Limb (tissue), 2 donors: ENCODE data around the gene STUB1.
A peak's percentile ranks its signal among the peaks of the same experiment; 100 is the strongest.

Experiments used
- DNase-seq, 2 donors: peaks; one replicate each; pipeline ENCODE4 v3.0.0-alpha.2; 2016; ENCODE audit errors: extremely low spot score in 2 of 2

Gene STUB1

DNA sequence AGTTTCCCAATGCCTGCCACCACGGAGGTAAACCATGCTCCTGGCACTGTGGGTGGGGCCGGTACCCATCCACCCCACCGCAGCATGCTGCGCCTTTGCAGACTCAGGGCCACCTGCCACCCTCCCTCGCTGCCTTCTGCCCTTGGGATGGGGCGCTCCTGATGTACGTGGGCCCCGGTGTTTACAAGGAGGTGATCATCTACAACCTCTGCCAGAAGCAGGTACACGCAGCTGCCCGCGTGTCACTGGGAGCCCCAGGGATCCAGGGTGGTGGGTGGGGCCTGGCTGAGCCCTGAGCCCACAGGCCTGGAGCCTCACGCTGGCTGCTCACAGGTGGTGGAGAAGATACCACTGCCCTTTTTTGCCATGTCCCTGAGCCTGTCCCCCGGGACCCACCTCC, 13.6 kb upstream of the STUB1 start:
- DNase-seq, result no peak

GRCh38 chr16:667113-667779, 13.0 kb upstream of the STUB1 start:
- no peak for DNase-seq

- peak; percentile 92 to 96 for DNase-seq
Observed at GRCh38 chr16:667780-668518, 12.3 kb upstream of the STUB1 start, which contains the start of gene RHOT2. Gene RHOT2, plus strand, starts transcription at chr16:668132. Its CDS starts 68 bp downstream, at chr16:668200.

- DNase-seq, result no peak
Observed at GRCh38 chr16:668519-669171, 11.6 kb upstream of the STUB1 start.

DNA sequence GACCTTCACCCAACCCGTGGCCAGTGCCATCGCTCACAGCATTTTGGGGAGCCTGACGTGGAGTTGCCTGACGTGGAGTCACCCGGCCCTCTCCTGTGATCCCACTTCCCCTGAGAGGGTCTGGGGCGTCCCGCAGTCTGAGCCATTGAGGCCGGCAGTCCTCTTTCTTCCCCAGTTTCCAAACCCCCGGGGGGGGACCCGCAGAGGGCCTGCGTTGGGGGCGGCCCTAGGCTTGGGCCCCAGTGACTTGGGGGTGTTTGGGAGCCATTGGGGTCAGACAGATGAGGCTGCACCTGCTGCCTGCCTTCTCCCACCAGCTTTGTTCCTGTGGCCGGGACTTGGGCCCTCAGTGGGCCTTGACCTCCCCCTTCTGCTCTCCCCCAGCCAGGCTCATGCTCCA, 10.5 kb upstream of the STUB1 start:
- no peak for DNase-seq

DNA sequence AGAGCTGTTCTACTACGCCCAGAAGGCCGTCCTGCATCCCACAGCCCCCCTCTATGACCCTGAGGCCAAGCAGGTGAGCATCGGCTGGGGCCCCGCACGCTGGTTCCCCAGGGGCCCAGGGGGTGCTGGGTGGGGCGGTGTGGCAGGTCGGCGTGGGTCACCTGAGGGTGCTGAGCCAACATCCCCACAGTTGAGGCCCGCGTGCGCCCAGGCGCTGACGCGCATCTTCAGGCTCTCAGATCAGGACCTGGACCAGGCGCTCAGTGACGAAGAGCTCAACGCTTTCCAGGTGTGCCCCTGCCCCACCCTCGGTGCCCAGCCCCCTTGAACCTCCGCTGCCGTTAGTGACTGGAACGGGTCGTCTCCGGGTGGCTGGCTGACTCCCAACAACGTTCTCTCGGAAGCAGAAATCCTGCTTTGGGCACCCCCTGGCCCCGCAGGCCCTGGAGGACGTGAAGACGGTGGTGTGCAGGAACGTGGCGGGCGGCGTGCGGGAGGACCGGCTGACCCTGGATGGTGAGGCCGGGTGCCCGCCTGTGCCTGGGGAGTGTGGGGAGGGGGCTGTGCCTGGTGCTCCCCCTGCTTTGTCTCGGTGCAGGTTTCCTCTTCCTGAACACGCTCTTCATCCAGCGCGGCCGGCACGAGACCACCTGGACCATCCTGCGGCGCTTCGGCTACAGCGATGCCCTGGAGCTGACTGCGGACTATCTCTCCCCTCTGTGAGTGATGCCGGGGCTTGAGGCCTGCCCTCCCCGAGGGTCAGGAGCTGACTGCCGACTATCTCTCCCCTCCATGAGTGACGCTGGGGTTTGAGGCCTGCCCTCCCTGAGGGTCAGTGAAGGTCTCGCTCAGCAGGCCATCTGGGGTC, 9.5 kb upstream of the STUB1 start:
- no peak for DNase-seq

- no peak for DNase-seq
Observed at GRCh38 chr16:671353-672131, 8.7 kb upstream of the STUB1 start.

GRCh38 chr16:672371-672770, 7.8 kb upstream of the STUB1 start:
- no peak for DNase-seq

- no peak for DNase-seq
Observed at GRCh38 chr16:672851-673250, 7.4 kb upstream of the STUB1 start.

DNA sequence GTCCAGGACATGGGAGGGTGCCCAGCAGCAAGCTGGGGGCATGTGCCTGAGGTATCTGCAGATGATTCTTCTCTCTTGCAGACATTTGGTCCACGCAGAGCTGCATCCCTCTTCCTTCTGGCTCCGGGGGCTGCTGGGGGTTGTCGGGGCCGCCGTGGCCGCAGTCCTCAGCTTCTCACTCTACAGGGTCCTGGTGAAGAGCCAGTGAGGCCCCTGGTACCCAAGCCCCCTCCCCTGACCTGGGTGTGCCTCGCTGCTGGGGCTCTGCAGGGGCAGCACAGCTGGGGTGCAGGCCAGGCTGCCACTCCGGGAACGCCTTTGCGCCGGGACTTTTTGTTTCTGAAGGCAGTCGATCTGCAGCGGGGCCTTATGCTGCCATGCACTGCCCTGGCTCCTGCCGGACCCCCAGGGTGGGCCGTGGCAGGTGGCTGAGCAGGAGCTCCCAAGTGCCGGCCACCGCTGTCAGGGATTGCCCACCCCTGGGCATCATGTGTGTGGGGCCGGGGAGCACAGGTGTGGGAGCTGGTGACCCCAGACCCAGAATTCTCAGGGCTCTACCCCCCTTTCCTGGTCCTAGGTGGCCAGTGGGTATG, 6.7 kb upstream of the STUB1 start:
- DNase-seq, result no peak

DNA sequence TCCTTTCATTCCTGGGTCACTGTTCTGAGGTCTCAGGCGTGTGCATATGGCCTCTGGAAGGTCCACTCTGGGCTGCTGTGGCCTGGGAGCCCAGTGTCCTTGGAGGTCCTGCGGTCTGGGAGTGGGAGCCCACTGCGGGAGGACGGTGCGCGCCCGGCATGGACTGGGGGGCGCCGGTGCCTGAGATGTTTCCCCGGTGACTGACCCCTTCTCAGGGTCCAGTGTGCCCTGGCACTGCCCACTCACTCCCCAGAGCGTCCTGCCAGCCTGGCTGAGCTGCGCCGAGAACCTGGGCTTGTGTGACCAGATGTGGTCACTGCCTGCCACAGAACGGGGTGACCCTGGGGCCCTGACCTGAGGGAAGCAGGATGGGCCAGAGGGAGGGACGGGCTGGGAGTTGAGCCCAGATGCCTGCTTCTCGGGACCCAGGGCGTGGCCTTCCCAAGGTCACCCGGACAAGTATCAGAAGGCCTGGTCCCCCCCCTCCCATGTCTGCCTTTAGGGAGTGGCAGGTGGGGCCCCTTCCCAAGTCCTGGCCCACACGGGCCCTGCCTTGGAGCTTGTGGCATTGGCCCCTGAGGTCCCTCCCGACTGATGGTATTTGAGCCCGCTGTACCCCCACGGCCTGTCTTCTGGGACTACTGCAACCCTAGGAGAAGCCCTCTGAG, 5.9 kb upstream of the STUB1 start:
- no peak for DNase-seq

- no peak for DNase-seq
Observed at GRCh38 chr16:674968-675883, 5.0 kb upstream of the STUB1 start, which contains the start of gene RHBDL1. Gene RHBDL1, plus strand, starts transcription at chr16:675671. Its CDS starts 120 bp downstream, at chr16:675791.

DNA sequence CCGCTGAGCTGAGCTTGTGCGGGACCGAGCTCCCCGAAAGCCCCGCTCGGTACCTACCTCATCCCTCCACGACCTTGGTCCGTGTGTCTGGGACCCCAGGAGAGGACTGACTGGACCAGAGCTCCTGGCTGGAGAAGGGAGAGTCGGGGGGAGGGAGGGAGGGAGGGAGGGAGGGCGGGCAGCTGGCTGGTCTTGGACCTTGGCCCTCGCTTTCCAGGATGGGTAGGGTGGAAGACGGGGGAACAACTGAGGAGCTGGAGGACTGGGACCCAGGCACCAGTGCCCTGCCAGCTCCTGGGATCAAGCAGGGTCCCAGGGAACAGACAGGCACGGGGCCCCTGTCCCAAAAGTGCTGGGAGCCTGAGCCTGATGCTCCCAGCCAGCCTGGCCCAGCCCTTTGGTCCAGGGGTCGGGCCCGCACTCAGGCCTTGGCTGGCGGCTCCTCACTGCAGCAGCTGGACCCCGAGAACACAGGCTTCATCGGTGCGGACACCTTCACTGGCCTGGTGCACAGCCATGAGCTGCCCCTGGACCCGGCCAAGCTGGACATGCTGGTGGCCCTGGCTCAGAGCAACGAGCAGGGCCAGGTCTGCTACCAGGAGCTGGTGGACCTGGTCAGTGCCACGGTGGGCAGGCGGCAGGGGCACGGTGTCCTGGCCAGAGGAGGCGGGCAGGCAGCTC, 4.2 kb upstream of the STUB1 start:
- no peak for DNase-seq

GRCh38 chr16:676565-676902, 3.7 kb upstream of the STUB1 start:
- no peak for DNase-seq

DNA sequence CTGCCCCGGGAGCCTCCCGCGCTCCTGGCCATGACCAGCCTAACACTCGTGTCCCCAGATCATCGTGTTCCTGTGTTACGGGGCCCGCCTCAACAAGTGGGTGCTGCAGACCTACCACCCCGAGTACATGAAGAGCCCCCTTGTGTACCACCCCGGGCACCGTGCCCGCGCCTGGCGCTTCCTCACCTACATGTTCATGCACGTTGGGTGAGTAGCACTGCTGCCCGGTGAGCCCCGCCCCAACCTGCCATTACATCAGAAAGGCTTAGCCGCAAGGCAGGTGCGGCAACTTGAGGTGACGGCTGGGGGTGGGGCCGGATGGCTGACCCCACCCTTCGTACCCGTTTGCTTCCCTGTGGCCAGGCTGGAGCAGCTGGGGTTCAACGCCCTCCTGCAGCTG, 3.3 kb upstream of the STUB1 start:
- DNase-seq, result no peak

DNA sequence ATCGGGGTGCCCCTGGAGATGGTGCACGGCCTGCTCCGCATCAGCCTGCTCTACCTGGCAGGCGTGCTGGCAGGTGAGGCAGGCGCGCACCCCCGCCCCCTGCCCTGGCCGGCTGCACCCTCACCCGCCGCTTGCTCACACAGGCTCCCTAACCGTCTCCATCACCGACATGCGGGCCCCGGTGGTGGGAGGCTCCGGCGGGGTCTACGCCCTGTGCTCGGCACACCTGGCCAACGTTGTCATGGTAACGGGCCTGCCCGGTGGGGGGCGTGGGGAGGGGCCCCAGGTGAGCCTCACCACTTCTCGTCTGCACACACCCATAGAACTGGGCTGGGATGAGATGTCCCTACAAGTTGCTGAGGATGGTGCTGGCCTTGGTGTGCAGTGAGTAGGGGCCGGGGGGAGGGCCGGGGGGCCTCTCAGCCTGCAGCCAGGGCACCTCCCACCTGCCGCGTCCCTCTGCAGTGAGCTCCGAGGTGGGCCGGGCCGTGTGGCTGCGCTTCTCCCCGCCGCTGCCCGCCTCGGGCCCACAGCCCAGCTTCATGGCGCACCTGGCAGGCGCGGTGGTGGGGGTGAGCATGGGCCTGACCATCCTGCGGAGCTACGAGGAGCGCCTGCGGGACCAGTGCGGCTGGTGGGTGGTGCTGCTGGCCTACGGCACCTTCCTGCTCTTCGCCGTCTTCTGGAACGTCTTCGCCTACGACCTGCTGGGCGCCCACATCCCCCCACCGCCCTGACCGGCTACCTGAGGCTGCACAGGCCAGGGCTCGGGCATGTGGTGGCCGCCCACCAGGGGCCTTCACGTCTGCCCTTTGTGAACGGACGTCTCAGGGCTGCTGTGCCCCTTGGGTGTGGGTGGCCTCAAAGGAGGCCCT, 2.7 kb upstream of the STUB1 start:
- no peak for DNase-seq

DNA sequence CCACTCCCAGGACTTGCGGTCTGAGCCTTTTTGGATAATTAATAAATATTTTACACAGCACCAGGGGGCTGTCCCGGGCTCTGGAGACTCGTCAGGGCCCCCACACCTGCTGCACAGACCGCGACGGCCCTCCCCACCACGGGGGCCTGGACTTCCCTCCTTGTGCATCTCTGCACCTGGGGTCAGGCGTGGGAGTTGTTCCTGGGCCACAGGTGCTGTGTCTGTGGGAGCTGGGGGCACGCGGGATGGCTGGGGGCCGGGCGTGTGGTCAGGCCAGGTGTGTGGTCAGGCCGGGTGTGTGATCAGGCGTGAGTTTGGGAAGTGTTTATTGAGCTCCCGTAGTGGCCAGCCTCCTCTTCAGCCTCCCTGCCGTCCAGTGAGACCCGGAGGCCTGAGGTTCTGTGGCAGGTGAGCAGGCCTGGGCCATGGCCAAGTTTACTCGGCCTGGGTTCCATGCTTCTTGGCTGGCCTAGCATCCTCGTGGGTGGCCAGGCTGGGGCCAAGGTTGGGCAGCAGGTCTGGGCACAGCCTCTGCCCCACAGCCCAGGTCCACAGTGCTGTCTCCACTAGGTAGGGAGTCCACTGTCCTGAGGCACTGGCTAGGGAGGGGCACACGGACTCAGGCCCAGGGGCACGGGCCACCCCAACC, 1.9 kb upstream of the STUB1 start:
- DNase-seq, result no peak
